Measurements from ENCODE around the gene MAN2B2. TPM values are rescaled to one million over a fixed set of nuclear protein-coding genes. Genes with fewer than 3 reads are reported as not detected.

Gene MAN2B2
- total and polyA plus RNA-seq, 5 donors = 11.5 to 38.4 (median 27.8) TPM

- 93% methylated on average over 11 of the region's 11 CpGs for WGBS
- H3K4me3 ChIP-seq (ENCODE audit: low read length) = no peak overlapping the region
- H3K27ac ChIP-seq (ENCODE audit: low read length) = no peak overlapping the region
- ATAC-seq = no peak
- H3K27me3 ChIP-seq (ENCODE audit: control insufficient read depth, insufficient read depth) = no peaks in the 10 kb centered on the region
- intact Hi-C loops (cut with DNase I) = no loop called here
- DNase-seq = peak in 1 of 3 donors; percentile 58
- H3K4me1 ChIP-seq (ENCODE audit: control insufficient read depth, insufficient read depth, low read length) = no peaks in the 10 kb centered on the region
- no peaks in the 10 kb centered on the region for H3K9me3 ChIP-seq (ENCODE audit: control insufficient read depth, low read length)
Observed at GRCh38 chr4:6581566-6582121, 6.7 kb downstream of the MAN2B2 start.

- ATAC-seq (no peak), DNase-seq (peak in 1 of 3 donors; percentile 37)
- intact Hi-C loops (cut with DNase I) = no loop called here
- Histone ChIP-seq H3K9me3 (ENCODE audit: control insufficient read depth, low read length) (no peaks in the 10 kb centered on the region), H3K4me1 (ENCODE audit: control insufficient read depth, insufficient read depth, low read length) (no peaks in the 10 kb centered on the region), H3K27me3 (ENCODE audit: control insufficient read depth, insufficient read depth) (no peaks in the 10 kb centered on the region), H3K27ac (ENCODE audit: low read length) (no peak overlapping the region), H3K4me3 (ENCODE audit: low read length) (no peak overlapping the region)
- WGBS = 93% methylated on average over 4 of the region's 4 CpGs
Observed at GRCh38 chr4:6582889-6583490, 8.0 kb downstream of the MAN2B2 start.

GRCh38 chr4:6584865-6585264 is 9.9 kb downstream of the MAN2B2 start:
- Histone ChIP-seq H3K27me3 (ENCODE audit: control insufficient read depth, insufficient read depth) (no peaks in the 10 kb centered on the region), H3K4me3 (ENCODE audit: low read length) (no peak overlapping the region), H3K9me3 (ENCODE audit: control insufficient read depth, low read length) (no peaks in the 10 kb centered on the region), H3K4me1 (ENCODE audit: control insufficient read depth, insufficient read depth, low read length) (no peaks in the 10 kb centered on the region), H3K27ac (ENCODE audit: low read length) (no peak overlapping the region)
- peak in 2 of 3 donors; percentile 8 to 25 for DNase-seq
- ATAC-seq = no peak
- intact Hi-C loops (cut with DNase I) = no loop called here
- 97% methylated on average over 7 of the region's 7 CpGs for WGBS

GRCh38 chr4:6586715-6587325 is 11.8 kb downstream of the MAN2B2 start:
- Histone ChIP-seq H3K27ac (ENCODE audit: low read length) (no peak overlapping the region), H3K4me3 (ENCODE audit: low read length) (no peak overlapping the region), H3K4me1 (ENCODE audit: control insufficient read depth, insufficient read depth, low read length) (no peaks in the 10 kb centered on the region), H3K9me3 (ENCODE audit: control insufficient read depth, low read length) (no peaks in the 10 kb centered on the region), H3K27me3 (ENCODE audit: control insufficient read depth, insufficient read depth) (no peaks in the 10 kb centered on the region)
- DNase-seq (peak in 1 of 3 donors; percentile 22), ATAC-seq (no peak)
- WGBS = 83% methylated on average over 26 of the region's 26 CpGs
- intact Hi-C loops (cut with DNase I) = no loop called here

- Histone ChIP-seq H3K27ac (ENCODE audit: low read length) (no peak overlapping the region), H3K4me1 (ENCODE audit: control insufficient read depth, insufficient read depth, low read length) (no peaks in the 10 kb centered on the region), H3K4me3 (ENCODE audit: low read length) (no peak overlapping the region), H3K27me3 (ENCODE audit: control insufficient read depth, insufficient read depth) (no peaks in the 10 kb centered on the region), H3K9me3 (ENCODE audit: control insufficient read depth, low read length) (no peaks in the 10 kb centered on the region)
- no peak for ATAC-seq
- 97% methylated on average over 4 of the region's 4 CpGs for WGBS
- DNase-seq = peak in 1 of 3 donors; percentile 14
- intact Hi-C loops (cut with DNase I) = no loop called here
Observed at GRCh38 chr4:6589444-6589843, 14.5 kb downstream of the MAN2B2 start.

GRCh38 chr4:6591313-6591712 is 16.3 kb downstream of the MAN2B2 start:
- 87% methylated on average over 9 of the region's 9 CpGs for whole genome bisulfite sequencing
- Histone ChIP-seq H3K4me1 (ENCODE audit: control insufficient read depth, insufficient read depth, low read length) (no peaks in the 10 kb centered on the region), H3K27me3 (ENCODE audit: control insufficient read depth, insufficient read depth) (no peaks in the 10 kb centered on the region), H3K27ac (ENCODE audit: low read length) (no peak overlapping the region), H3K4me3 (ENCODE audit: low read length) (no peak overlapping the region), H3K9me3 (ENCODE audit: control insufficient read depth, low read length) (no peaks in the 10 kb centered on the region)
- intact Hi-C loops (cut with DNase I) = no loop called here
- DNase-seq (peak in 1 of 3 donors; percentile 49), ATAC-seq (no peak)

- intact Hi-C loops (cut with DNase I) = no loop called here
- 82% methylated on average over 9 of the region's 9 CpGs for WGBS
- Histone ChIP-seq H3K9me3 (ENCODE audit: control insufficient read depth, low read length) (no peaks in the 10 kb centered on the region), H3K27me3 (ENCODE audit: control insufficient read depth, insufficient read depth) (no peaks in the 10 kb centered on the region), H3K4me3 (ENCODE audit: low read length) (no peak overlapping the region), H3K4me1 (ENCODE audit: control insufficient read depth, insufficient read depth, low read length) (no peaks in the 10 kb centered on the region), H3K27ac (ENCODE audit: low read length) (no peak overlapping the region)
- ATAC-seq (no peak), DNase-seq (peak in 2 of 3 donors; percentile 24 to 33)
Observed at GRCh38 chr4:6591781-6592180, 16.8 kb downstream of the MAN2B2 start.

- Histone ChIP-seq H3K27me3 (ENCODE audit: control insufficient read depth, insufficient read depth) (no peaks in the 10 kb centered on the region), H3K27ac (ENCODE audit: low read length) (no peak overlapping the region), H3K4me1 (ENCODE audit: control insufficient read depth, insufficient read depth, low read length) (no peaks in the 10 kb centered on the region), H3K9me3 (ENCODE audit: control insufficient read depth, low read length) (no peaks in the 10 kb centered on the region), H3K4me3 (ENCODE audit: low read length) (no peak overlapping the region)
- ATAC-seq = no peak
- intact Hi-C loops (cut with DNase I) = no loop called here
- peak in 2 of 3 donors; percentile 4 to 28 for DNase-seq
- 90% methylated on average over 16 of the region's 16 CpGs for WGBS
Observed at GRCh38 chr4:6592804-6593563, 18.0 kb downstream of the MAN2B2 start.

- no peaks in the 10 kb centered on the region for H3K4me1 ChIP-seq (ENCODE audit: control insufficient read depth, insufficient read depth, low read length)
Observed at GRCh38 chr4:6594341-6594740, 19.4 kb downstream of the MAN2B2 start.

GRCh38 chr4:6594826-6595355 is 19.9 kb downstream of the MAN2B2 start:
- WGBS = 92% methylated on average over 7 of the region's 7 CpGs
- DNase-seq (peak in 1 of 3 donors; percentile 8), ATAC-seq (no peak)
- Histone ChIP-seq H3K27ac (ENCODE audit: low read length) (no peak overlapping the region), H3K27me3 (ENCODE audit: control insufficient read depth, insufficient read depth) (no peaks in the 10 kb centered on the region), H3K4me1 (ENCODE audit: control insufficient read depth, insufficient read depth, low read length) (no peaks in the 10 kb centered on the region), H3K4me3 (ENCODE audit: low read length) (no peak overlapping the region), H3K9me3 (ENCODE audit: control insufficient read depth, low read length) (no peaks in the 10 kb centered on the region)
- intact Hi-C loops (cut with DNase I) = no loop called here

More at GRCh38 chr4:6594341-6594740, 19.4 kb downstream of the MAN2B2 start:
- no peaks in the 10 kb centered on the region for H3K27me3 ChIP-seq (ENCODE audit: control insufficient read depth, insufficient read depth)
- H3K27ac ChIP-seq (ENCODE audit: low read length) = no peak overlapping the region
- H3K9me3 ChIP-seq (ENCODE audit: control insufficient read depth, low read length) = no peaks in the 10 kb centered on the region
- DNase-seq (peak in 1 of 3 donors; percentile 46), ATAC-seq (no peak)
- intact Hi-C loops (cut with DNase I) = no loop called here
- H3K4me3 ChIP-seq (ENCODE audit: low read length) = no peak overlapping the region
- WGBS = 94% methylated on average over 22 of the region's 22 CpGs
